PFSK-1 (cell line): ENCODE results near the gene FNDC3A.

Source experiments
- FOXP2 ChIP-seq: optimal IDR thresholded peaks from 2 replicates; pipeline ENCODE3; 2011; ENCODE audit warnings: borderline replicate concordance, control low read depth, inconsistent platforms; ENCODE audit not compliant: insufficient read depth; ENCODE audit errors: extremely low read length, extremely low read depth
- POLR2AphosphoS5 ChIP-seq: IDR thresholded peaks from 2 replicates; pipeline ENCODE4 v1.6.1; 2012; ENCODE audit warnings: low read depth, mild to moderate bottlenecking, control low read depth, low read length, moderate library complexity
- SIN3A ChIP-seq: IDR thresholded peaks from 2 replicates; pipeline ENCODE4 v1.6.1; 2012; ENCODE audit warnings: mild to moderate bottlenecking, low read length, moderate library complexity, borderline replicate concordance; ENCODE audit not compliant: insufficient read depth
- TAF1 ChIP-seq: IDR thresholded peaks from 2 replicates; pipeline ENCODE4 v1.6.1; 2012; ENCODE audit warnings: low read length, control low read depth, borderline replicate concordance; ENCODE audit not compliant: insufficient read depth
- TF ChIP-seq, protein P1 (sequence below), 2 experiments: IDR thresholded peaks; 2 replicates each; pipeline versions ENCODE4 v1.6.1 to v1.8.0; 2011 to 2012; ENCODE audit warnings: low read depth in 2 of 2, low read length in 2 of 2, control low read depth in 1 of 2, inconsistent platforms in 1 of 2, mild to moderate bottlenecking in 1 of 2, moderate library complexity in 1 of 2; ENCODE audit not compliant: insufficient read depth in 1 of 2

DNA sequence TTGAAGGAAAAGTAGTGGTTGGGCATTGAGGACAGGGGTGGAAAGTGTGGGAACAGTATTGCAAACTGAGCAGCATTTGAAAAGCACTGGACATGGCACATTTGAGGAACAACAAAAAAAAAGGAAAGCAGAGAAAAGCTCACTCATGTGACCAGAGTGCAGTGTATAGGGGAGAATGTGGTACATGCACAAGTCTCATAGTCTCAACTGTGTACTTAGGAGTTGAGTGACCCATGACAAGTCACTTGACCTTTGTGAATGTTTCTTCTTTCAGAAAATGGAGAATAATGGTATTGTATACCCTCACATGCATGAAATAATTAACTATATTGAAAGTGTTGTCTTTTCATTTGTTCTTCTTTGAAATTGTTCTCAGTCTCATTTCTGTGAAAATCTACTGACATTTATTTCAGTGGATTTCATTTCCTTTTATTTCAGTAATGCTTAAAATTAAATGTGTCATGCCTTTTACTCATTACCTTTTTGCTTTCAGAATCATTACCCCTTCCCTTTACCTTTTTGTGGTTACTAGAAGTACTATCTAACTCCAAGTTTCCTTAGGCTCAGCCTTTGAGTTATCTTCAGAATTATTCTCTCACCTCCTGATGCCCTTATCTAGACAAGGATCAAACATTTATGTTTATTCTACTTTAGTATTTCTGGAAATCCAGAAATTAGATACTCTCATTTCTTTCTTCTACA lies 165.3 kb downstream of the FNDC3A start:
- TF ChIP-seq, protein P1, sequence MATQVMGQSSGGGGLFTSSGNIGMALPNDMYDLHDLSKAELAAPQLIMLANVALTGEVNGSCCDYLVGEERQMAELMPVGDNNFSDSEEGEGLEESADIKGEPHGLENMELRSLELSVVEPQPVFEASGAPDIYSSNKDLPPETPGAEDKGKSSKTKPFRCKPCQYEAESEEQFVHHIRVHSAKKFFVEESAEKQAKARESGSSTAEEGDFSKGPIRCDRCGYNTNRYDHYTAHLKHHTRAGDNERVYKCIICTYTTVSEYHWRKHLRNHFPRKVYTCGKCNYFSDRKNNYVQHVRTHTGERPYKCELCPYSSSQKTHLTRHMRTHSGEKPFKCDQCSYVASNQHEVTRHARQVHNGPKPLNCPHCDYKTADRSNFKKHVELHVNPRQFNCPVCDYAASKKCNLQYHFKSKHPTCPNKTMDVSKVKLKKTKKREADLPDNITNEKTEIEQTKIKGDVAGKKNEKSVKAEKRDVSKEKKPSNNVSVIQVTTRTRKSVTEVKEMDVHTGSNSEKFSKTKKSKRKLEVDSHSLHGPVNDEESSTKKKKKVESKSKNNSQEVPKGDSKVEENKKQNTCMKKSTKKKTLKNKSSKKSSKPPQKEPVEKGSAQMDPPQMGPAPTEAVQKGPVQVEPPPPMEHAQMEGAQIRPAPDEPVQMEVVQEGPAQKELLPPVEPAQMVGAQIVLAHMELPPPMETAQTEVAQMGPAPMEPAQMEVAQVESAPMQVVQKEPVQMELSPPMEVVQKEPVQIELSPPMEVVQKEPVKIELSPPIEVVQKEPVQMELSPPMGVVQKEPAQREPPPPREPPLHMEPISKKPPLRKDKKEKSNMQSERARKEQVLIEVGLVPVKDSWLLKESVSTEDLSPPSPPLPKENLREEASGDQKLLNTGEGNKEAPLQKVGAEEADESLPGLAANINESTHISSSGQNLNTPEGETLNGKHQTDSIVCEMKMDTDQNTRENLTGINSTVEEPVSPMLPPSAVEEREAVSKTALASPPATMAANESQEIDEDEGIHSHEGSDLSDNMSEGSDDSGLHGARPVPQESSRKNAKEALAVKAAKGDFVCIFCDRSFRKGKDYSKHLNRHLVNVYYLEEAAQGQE (IDR thresholded peaks at IDR 0.05; ENCODE audit: insufficient read depth in 1 of 2, low read depth in 2 of 2, low read length in 2 of 2): no peak
- TF ChIP-seq POLR2AphosphoS5 (no peak), TAF1 (no peak), SIN3A (no peak), FOXP2 (no peak)
